ENCODE results near the gene NHERF1. TPM values are rescaled to one million over a fixed set of nuclear protein-coding genes. Genes with fewer than 3 reads are reported as not detected.

NHERF1 gene
- total RNA-seq, 1 experiment from 2014 or later: 75.0 TPM

DNA sequence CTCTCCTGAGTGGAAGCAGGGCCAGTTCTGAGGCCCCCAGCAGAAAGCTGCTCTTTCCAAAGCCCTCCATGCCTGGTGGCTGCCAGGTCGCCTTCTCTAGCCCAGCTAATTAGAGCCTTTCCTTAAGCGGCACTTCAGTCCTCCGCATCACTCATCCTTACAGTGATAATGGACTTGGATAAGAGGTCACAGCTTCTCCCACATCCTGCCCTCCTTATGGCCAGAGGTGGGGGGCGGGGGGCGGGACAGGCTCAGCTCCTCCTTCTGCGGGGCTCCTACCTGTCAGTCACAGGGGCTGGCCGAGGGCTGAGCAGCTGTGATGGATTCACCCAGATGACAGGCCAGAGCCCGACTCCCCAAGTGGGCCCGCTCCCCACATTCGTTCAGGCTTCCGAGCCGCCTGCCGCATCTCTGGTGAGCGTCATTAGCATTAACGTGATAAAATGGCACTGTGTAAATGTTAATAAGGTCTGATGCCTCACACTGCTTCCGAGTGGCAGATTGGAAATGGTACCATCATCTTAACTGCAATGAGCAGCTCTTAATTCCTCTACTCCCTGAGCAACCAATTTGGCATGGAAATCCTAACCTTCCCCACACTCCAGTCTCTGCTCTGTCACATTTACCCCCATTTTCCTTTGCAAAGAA, 70.0 kb downstream of the NHERF1 start:
- Histone ChIP-seq H3K36me3 (ENCODE audit: low read depth, low read length) (no peaks in the 10 kb centered on the region), H3K9me3 (ENCODE audit: low read length) (no peaks in the 10 kb centered on the region), H3K9me2 (replicated peaks; ENCODE audit: low read length) (no peaks in the 10 kb centered on the region), H3K79me2 (ENCODE audit: low read length) (no peaks in the 10 kb centered on the region), H2AFZ (ENCODE audit: low read length) (no peak overlapping the region), H3K4me1 (ENCODE audit: insufficient read depth, low read length) (no peaks in the 10 kb centered on the region), H3K4me2 (ENCODE audit: low read length) (no peak overlapping the region), H3F3A (ENCODE audit: low read length, unreplicated experiment) (no peaks in the 10 kb centered on the region), H3K4me3 (ENCODE audit: low read length) (no peak overlapping the region), H4K20me1 (ENCODE audit: low read length) (no peaks in the 10 kb centered on the region), H3K9ac (ENCODE audit: low read length) (no peak overlapping the region), H3K27me3 (ENCODE audit: low read length) (no peaks in the 10 kb centered on the region), H3K27ac (ENCODE audit: low read length) (no peak overlapping the region)
- no peak for DNase-seq
- intact Hi-C loops (cut with micrococcal nuclease): no loop called here
- BruUV-seq (replicated peaks): no TSS peak
- TF ChIP-seq EZH2 (IDR thresholded peaks at IDR 0.05; ENCODE audit: low read length, unreplicated experiment) (no peak), EZH2phosphoT487 (IDR thresholded peaks at IDR 0.05; ENCODE audit: borderline replicate concordance, low read length) (no peak)
- TF ChIP-seq, protein P1, sequence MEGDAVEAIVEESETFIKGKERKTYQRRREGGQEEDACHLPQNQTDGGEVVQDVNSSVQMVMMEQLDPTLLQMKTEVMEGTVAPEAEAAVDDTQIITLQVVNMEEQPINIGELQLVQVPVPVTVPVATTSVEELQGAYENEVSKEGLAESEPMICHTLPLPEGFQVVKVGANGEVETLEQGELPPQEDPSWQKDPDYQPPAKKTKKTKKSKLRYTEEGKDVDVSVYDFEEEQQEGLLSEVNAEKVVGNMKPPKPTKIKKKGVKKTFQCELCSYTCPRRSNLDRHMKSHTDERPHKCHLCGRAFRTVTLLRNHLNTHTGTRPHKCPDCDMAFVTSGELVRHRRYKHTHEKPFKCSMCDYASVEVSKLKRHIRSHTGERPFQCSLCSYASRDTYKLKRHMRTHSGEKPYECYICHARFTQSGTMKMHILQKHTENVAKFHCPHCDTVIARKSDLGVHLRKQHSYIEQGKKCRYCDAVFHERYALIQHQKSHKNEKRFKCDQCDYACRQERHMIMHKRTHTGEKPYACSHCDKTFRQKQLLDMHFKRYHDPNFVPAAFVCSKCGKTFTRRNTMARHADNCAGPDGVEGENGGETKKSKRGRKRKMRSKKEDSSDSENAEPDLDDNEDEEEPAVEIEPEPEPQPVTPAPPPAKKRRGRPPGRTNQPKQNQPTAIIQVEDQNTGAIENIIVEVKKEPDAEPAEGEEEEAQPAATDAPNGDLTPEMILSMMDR (conservative IDR thresholded peaks at IDR 0.05; ENCODE audit: low read depth, low read length): no peak
- CTCF ChIA-PET: no interaction called here
- POLR2A ChIA-PET (ENCODE audit: unreplicated experiment): no interaction called here
- ATAC-seq: no peak

Small RNA genes within 50 kb of the gene (microRNA-seq; reads per million reads assigned to microRNA genes)
- 300 reads per million, percentile 74 among the genes with 10 or more reads in this experiment for gene MIR3615 (ENCODE audit: unreplicated experiment)

Other genes starting within 250 kb of the NHERF1 start
- not detected in 2 replicates for gene CD300LB, start 217.2 kb upstream of the NHERF1 start, total RNA-seq (2014; rRNA removed)
- gene CD300C, start 202.5 kb upstream of the NHERF1 start, total RNA-seq (2014; rRNA removed): not detected in 2 replicates
- not detected in 2 replicates for gene CD300H, start 181.1 kb upstream of the NHERF1 start, total RNA-seq (2014; rRNA removed)
- not detected in 2 replicates for gene CD300LD, start 156.3 kb upstream of the NHERF1 start, total RNA-seq (2014; rRNA removed)
- gene CD300E, start 124.9 kb upstream of the NHERF1 start, total RNA-seq (2014; rRNA removed): not detected in 2 replicates
- gene CD300LF, start 35.7 kb upstream of the NHERF1 start, total RNA-seq (2014; rRNA removed): not detected in 2 replicates
- 0.17 and 0.66 TPM in 2 replicates for gene RAB37, start 11.4 kb upstream of the NHERF1 start, total RNA-seq (2014; rRNA removed)
- gene NAT9, start 27.7 kb downstream of the NHERF1 start, total RNA-seq (2014; rRNA removed): 47.2 and 55.4 TPM in 2 replicates
- gene GRIN2C, start 111.3 kb downstream of the NHERF1 start, total RNA-seq (2014; rRNA removed): 0.04 TPM in 1 of 2 replicates, not detected in the other
- 28.1 and 44.5 TPM in 2 replicates for gene FDXR, start 124.4 kb downstream of the NHERF1 start, total RNA-seq (2014; rRNA removed)
- not detected in 2 replicates for gene FADS6, start 145.0 kb downstream of the NHERF1 start, total RNA-seq (2014; rRNA removed)
- gene USH1G, start 174.6 kb downstream of the NHERF1 start, total RNA-seq (2014; rRNA removed): 0.04 TPM in 1 of 2 replicates, not detected in the other
- not detected in 2 replicates for gene OTOP2, start 175.6 kb downstream of the NHERF1 start, total RNA-seq (2014; rRNA removed)
- gene OTOP3, start 187.3 kb downstream of the NHERF1 start, total RNA-seq (2014; rRNA removed): not detected in 2 replicates
- 40.6 and 51.0 TPM in 2 replicates for gene HID1, start 224.1 kb downstream of the NHERF1 start, total RNA-seq (2014; rRNA removed)
- 35.8 and 50.9 TPM in 2 replicates for gene CDR2L, start 239.0 kb downstream of the NHERF1 start, total RNA-seq (2014; rRNA removed)